Measurements from ENCODE around the gene DCTN5. TPM values are rescaled to one million over a fixed set of nuclear protein-coding genes. Genes with fewer than 3 reads are reported as not detected.

DCTN5 gene
- total RNA-seq, result 10 to 100 TPM; 19.8 to 48.6 (median 35.4) TPM

DNA sequence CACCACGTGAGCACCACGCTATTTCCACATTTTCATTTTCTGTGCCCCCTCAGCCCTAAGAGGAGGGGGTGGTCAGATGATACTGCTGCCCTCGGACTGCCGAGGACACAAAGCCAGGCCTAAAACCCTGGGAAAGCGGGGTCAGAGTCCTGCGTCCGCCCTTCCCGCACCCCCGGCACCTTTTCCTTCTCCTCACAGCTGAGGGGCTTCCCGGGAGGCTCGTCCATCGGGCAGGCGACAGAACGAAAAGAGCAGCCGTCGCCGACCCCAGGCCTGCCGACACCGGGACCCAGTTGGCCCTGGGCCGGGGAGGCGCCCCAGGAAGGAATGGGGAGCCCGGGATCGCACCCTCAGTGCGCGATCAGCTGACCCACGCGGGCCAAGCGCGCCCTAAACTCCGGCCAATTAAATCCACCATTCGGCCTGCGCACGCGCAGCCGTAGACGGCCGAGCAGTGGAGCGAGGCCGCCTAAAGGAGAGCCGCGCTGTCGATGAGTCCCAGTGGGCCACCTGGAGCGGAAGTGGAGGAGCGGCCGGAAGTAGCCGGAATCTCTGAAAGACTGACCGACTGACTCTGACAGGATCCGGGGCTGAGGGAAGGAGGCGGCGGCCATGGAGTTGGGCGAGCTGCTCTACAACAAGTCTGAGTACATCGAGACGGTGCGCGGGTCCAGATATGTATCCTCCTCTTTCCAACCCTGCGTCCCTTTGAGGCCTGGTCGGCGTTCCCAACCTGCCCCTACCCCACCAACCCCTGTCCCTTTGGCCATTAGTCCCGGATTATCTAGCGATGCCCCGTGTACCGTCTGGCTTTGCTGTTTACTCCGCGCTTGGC lies at the start of gene DCTN5, which contains the start of gene PALB2:
DCTN5 (plus strand) TSS at position 536 of the 835 bp plus-strand sequence; CDS start at position 613, 77 bp downstream.
PALB2 (minus strand) TSS at position 380 of the 835 bp plus-strand sequence; CDS start at position 227, 153 bp downstream.
- peaks cover 6 to 45% (median 19%) of the 10 kb centered on the region in 4 donors for H3K36me3 ChIP-seq
- ATAC-seq (ENCODE audit: low FRiP score in 2 of 2), result peak; percentile 99 to 100
- peak within 1 kb of the TSS; percentile 79 to 92 (median 85) for H3K27ac ChIP-seq

DNA sequence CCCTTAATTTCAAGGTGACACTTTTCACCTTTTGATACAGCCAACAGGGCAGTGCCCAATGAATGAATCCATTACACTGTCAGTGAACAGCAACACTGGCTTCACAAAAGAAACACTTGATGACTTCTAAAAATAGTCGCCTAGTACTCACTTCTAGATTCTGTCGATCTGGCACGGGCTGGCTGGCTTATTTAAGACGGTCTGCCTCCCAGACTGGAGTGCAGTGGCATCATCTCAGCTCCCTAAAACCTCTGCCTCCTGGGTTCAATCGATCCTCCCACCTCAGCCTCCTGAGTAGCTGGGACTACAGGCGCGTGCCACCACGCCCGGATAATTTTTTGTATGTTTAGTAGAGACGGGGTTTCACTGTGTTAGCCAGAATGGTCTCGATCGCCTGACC lies 47.1 kb upstream of the DCTN5 start:
- no peak for TF ChIP-seq POLR2A (IDR thresholded peaks at IDR 0.05)
- no peak for TF ChIP-seq POLR2AphosphoS5 (IDR thresholded peaks at IDR 0.05)
- TF ChIP-seq EP300 (IDR thresholded peaks at IDR 0.05), result no peak
- TF ChIP-seq, protein P1, sequence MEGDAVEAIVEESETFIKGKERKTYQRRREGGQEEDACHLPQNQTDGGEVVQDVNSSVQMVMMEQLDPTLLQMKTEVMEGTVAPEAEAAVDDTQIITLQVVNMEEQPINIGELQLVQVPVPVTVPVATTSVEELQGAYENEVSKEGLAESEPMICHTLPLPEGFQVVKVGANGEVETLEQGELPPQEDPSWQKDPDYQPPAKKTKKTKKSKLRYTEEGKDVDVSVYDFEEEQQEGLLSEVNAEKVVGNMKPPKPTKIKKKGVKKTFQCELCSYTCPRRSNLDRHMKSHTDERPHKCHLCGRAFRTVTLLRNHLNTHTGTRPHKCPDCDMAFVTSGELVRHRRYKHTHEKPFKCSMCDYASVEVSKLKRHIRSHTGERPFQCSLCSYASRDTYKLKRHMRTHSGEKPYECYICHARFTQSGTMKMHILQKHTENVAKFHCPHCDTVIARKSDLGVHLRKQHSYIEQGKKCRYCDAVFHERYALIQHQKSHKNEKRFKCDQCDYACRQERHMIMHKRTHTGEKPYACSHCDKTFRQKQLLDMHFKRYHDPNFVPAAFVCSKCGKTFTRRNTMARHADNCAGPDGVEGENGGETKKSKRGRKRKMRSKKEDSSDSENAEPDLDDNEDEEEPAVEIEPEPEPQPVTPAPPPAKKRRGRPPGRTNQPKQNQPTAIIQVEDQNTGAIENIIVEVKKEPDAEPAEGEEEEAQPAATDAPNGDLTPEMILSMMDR (IDR thresholded peaks at IDR 0.05), result no peak
- ATAC-seq (ENCODE audit: low FRiP score in 2 of 2) (no peak), DNase-seq (no peak)

More for the DNA sequence above, at the start of gene DCTN5, which contains the start of gene PALB2:
- H3K4me3 ChIP-seq, result peak within 1 kb of the TSS; percentile 63 to 97 (median 82)
- WGBS, 2 donors, result 0 to 1% methylated on average over 14 to 63 of the region's 64 CpGs
- peaks cover 19 to 24% (median 22%) of the 10 kb centered on the region in 4 donors for H3K4me1 ChIP-seq
- H3K9me3 ChIP-seq, result no peaks in the 10 kb centered on the region
- peak; percentile 96 to 97 for DNase-seq
- TF ChIP-seq POLR2AphosphoS5 (IDR thresholded peaks at IDR 0.05), result peak; percentile 58 to 88
- TF ChIP-seq POLR2A (IDR thresholded peaks at IDR 0.05), result peak in 2 of 4 donors; percentile 13 to 63
- TF ChIP-seq, protein P1 (IDR thresholded peaks at IDR 0.05), result peak in 3 of 6 experiments; percentile 6 to 43 (median 21)
- no peak for TF ChIP-seq EP300 (IDR thresholded peaks at IDR 0.05)
- H3K27me3 ChIP-seq, result no peaks in the 10 kb centered on the region

DNA sequence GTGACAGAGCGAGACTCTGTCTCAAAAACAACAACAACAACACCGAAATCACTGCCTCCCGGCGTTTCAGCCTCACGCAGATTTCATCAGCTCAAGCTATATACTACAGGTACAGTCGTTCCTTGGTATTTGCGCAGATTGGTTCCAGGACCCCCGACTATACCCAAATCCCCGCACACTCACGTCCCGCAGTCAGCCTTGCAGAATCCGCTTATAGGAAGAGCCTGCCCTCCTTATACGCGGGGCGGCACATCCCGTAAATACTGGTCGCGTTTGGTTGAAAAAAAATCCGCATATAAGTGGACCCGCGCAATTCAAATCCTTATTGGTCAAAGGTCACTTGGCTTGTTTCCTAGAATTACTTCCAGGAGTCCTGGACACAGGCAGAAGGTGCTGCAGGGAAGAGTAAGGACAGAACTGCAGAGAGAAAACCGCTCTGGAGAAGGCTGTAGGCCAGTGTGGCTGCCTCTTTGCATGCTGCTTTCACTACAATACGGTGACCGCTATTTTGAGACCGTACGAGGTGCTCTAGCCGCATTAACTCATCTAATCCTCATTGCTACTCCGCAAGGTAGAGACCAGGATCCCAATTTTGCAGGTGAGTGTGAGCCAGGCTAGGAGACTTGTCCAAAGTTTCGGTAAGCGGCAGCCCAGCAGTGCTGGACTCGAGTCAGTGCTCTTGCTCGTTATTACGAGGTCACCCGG lies 45.9 kb upstream of the DCTN5 start:
- H3K4me1 ChIP-seq, result peaks cover 16 to 27% (median 17%) of the 10 kb centered on the region in 4 donors
- peak overlapping the region; percentile 78 to 96 (median 82) for H3K4me3 ChIP-seq
- H3K9me3 ChIP-seq, result no peaks in the 10 kb centered on the region
- 21 to 23% methylated on average over 29 to 31 of the region's 34 CpGs for WGBS, 2 donors
- TF ChIP-seq POLR2AphosphoS5 (IDR thresholded peaks at IDR 0.05), result no peak
- TF ChIP-seq EP300 (IDR thresholded peaks at IDR 0.05), result no peak
- TF ChIP-seq, protein P1 (IDR thresholded peaks at IDR 0.05), result no peak
- no peak for TF ChIP-seq POLR2A (IDR thresholded peaks at IDR 0.05)
- H3K36me3 ChIP-seq, result peaks cover 5 to 33% (median 22%) of the 10 kb centered on the region in 4 donors
- DNase-seq (no peak), ATAC-seq (ENCODE audit: low FRiP score in 2 of 2) (no peak)
- no peaks in the 10 kb centered on the region for H3K27me3 ChIP-seq
- H3K27ac ChIP-seq, result peak overlapping the region; percentile 69 to 90 (median 86)

More for the DNA sequence above, 47.1 kb upstream of the DCTN5 start:
- Histone ChIP-seq H3K9me3 (no peaks in the 10 kb centered on the region), H3K27me3 (no peaks in the 10 kb centered on the region), H3K4me3 (no peak overlapping the region), H3K27ac (no peak overlapping the region), H3K36me3 (peaks cover 7 to 45% (median 32%) of the 10 kb centered on the region in 4 donors), H3K4me1 (peaks cover 16 to 27% (median 17%) of the 10 kb centered on the region in 4 donors)
- 94 to 95% methylated on average over 12 of the region's 12 CpGs for WGBS, 2 donors

DNA sequence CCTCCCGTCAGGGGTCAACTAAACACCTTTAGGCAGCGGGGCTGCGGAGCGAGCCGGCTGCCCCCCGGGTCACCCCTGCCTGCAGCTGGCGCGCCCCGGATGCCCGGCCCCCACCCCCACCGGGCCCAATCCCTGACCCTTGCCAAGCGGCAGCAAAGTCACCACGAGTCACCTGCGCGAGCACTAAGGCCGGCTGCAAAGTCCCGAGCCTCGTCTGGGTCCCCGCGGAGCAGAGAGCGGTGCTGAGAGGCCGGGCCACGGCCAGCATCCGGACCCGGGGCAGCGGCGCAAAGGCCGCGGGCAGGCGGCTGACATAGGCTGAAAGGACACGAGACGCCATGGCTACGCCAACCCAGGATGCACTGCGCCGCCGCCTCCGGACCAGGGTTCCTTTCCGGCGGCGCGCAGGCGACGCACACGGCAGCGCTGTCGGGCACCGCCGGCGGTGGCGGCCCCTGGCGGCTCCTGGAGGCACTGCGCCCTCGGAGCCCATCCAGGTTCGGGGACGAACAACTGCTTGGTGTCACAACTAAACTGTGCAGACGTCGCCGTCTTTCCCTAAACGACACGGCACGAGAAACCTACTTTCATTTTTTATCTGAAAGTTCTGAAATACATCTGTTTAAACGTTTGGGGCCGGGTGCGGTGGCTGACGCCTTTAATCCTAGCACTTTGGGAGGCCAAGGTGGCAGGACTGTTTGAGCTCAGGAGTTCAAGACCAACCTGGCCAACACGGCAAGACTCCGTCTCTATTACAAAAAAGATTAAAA lies 45.1 kb upstream of the DCTN5 start, which contains the start of gene NDUFAB1:
NDUFAB1 (minus strand) TSS at position 366 of the 770 bp plus-strand sequence; CDS start at position 340, 26 bp downstream.
- WGBS, 2 donors, result 4 to 7% methylated on average over 19 to 32 of the region's 67 CpGs
- ATAC-seq (ENCODE audit: low FRiP score in 2 of 2) (peak; percentile 99 to 100), DNase-seq (peak; percentile 93 to 99)
- peaks cover 16 to 27% (median 17%) of the 10 kb centered on the region in 4 donors for H3K4me1 ChIP-seq
- peaks cover 5 to 29% (median 15%) of the 10 kb centered on the region in 4 donors for H3K36me3 ChIP-seq
- TF ChIP-seq POLR2AphosphoS5 (IDR thresholded peaks at IDR 0.05), result peak; percentile 29 to 87
- no peak for TF ChIP-seq EP300 (IDR thresholded peaks at IDR 0.05)
- TF ChIP-seq POLR2A (IDR thresholded peaks at IDR 0.05), result peak in 1 of 4 donors; percentile 46
- TF ChIP-seq, protein P1 (IDR thresholded peaks at IDR 0.05), result peak; percentile 98 to 100 (median 100)
- H3K4me3 ChIP-seq, result peak within 1 kb of the TSS; percentile 78 to 96 (median 82)
- peak within 1 kb of the TSS; percentile 69 to 90 (median 86) for H3K27ac ChIP-seq
- H3K9me3 ChIP-seq, result no peaks in the 10 kb centered on the region
- H3K27me3 ChIP-seq, result no peaks in the 10 kb centered on the region
